Neural progenitor cell (in vitro differentiated cells): ENCODE measurements around the gene VAV1. TPM values are rescaled to one million over a fixed set of nuclear protein-coding genes. Genes with fewer than 3 reads are reported as not detected.

Experiments
- DNase-seq: peaks from one replicate; pipeline ENCODE4 v3.0.0-alpha.2; 2016; ENCODE audit warnings: low spot score
- H2AFZ ChIP-seq: fragments of 200-600 bp; sonication (generic); replicated peaks from 2 replicates; pipeline ENCODE4 v1.6.1; 2016; ENCODE audit warnings: antibody characterized with exemption
- H3F3A ChIP-seq: fragments of 200-600 bp; sonication (generic); 2 replicates; pipeline ENCODE4 v1.6.1; 2016; ENCODE audit warnings: antibody characterized with exemption, low read depth
- H3K27ac ChIP-seq: fragments of 200-600 bp; sonication (generic); 2 replicates; pipeline ENCODE4 v1.5.1; 2016; ENCODE audit warnings: mild to moderate bottlenecking
- H3K27me3 ChIP-seq: fragments of 200-600 bp; sonication (generic); 2 replicates; pipeline ENCODE4 v1.6.1; 2016; ENCODE audit warnings: mild to moderate bottlenecking, moderate library complexity
- H3K36me3 ChIP-seq: fragments of 200-600 bp; sonication (generic); 2 replicates; pipeline ENCODE4 v1.5.1; 2016
- H3K4me1 ChIP-seq: fragments of 200-600 bp; sonication (generic); 2 replicates; pipeline ENCODE4 v1.6.1; 2016; ENCODE audit warnings: mixed run types
- H3K4me2 ChIP-seq: fragments of 200-600 bp; sonication (generic); 2 replicates; pipeline ENCODE4 v1.6.1; 2016
- H3K4me3 ChIP-seq: fragments of 200-600 bp; sonication (generic); 2 replicates; pipeline ENCODE4 v1.5.1; 2016
- H3K79me2 ChIP-seq: fragments of 200-600 bp; sonication (generic); 2 replicates; pipeline ENCODE4 v1.6.1; 2016; ENCODE audit warnings: low read depth
- H3K9ac ChIP-seq: fragments of 200-600 bp; sonication (generic); 2 replicates; pipeline ENCODE4 v1.6.1; 2016
- H3K9me3 ChIP-seq: fragments of 200-600 bp; sonication (generic); 2 replicates; pipeline ENCODE4 v1.5.1; 2016; ENCODE audit warnings: low read depth
- H4K20me1 ChIP-seq: fragments of 200-600 bp; sonication (generic); 2 replicates; pipeline ENCODE4 v1.6.1; 2016; ENCODE audit warnings: low read depth
- H3K27ac Mint-ChIP-seq: 3 replicates; pipeline ENCODE4 v1.8.0; 2021; ENCODE audit warnings: mixed read lengths
- H3K27me3 Mint-ChIP-seq: 2 replicates; pipeline ENCODE4 v1.8.0; 2022; ENCODE audit warnings: low read depth, mild to moderate bottlenecking, inconsistent platforms, moderate library complexity, mixed read lengths; ENCODE audit not compliant: insufficient read depth
- H3K36me3 Mint-ChIP-seq: 3 replicates; pipeline ENCODE4 v1.8.0; 2021; ENCODE audit warnings: mixed read lengths
- H3K4me1 Mint-ChIP-seq: 3 replicates; pipeline ENCODE4 v1.8.0; 2021; ENCODE audit warnings: mixed read lengths
- H3K4me3 Mint-ChIP-seq: 3 replicates; pipeline ENCODE4 v1.8.0; 2021; ENCODE audit warnings: mild to moderate bottlenecking, moderate library complexity, mixed read lengths
- H3K9me3 Mint-ChIP-seq: 3 replicates; pipeline ENCODE4 v1.8.0; 2020; ENCODE audit warnings: mixed read lengths
- CTCF ChIP-seq: fragments of 200-600 bp; sonication (generic); IDR thresholded peaks from 2 replicates; pipeline ENCODE4 v1.5.1; 2017; ENCODE audit warnings: antibody characterized with exemption, mild to moderate bottlenecking
- EZH2 ChIP-seq: fragments of 200-600 bp; sonication (generic); IDR thresholded peaks from 2 replicates; pipeline ENCODE4 v1.6.1; 2017; ENCODE audit warnings: antibody characterized with exemption, mild to moderate bottlenecking, moderate library complexity
- EZH2phosphoT487 ChIP-seq: fragments of 200-600 bp; sonication (generic); IDR thresholded peaks from 2 replicates; pipeline ENCODE4 v1.6.1; 2017; ENCODE audit warnings: antibody characterized with exemption
- total RNA-seq: library from RNA; depleted of rRNA; stranded (reverse); fragments of >200 nt; gene quantifications from 2 replicates; pipeline ENCODE4 v1.2.3, GENCODE V29; 2015; ENCODE audit warnings: low replicate concordance

Gene VAV1
- total RNA-seq, 1 donor from 2014 or later = not detected

GRCh38 chr19:6832412-6832811 is 59.9 kb downstream of the VAV1 start:
- no peaks in the 10 kb centered on the region for H3F3A ChIP-seq
- H3K9me3 Mint-ChIP-seq = peaks cover 3% of the 10 kb centered on the region
- H3K27me3 ChIP-seq = no peaks in the 10 kb centered on the region
- H3K9me3 ChIP-seq = no peaks in the 10 kb centered on the region
- TF ChIP-seq CTCF (no peak), EZH2phosphoT487 (no peak), EZH2 (no peak)
- no peak overlapping the region for H3K27ac ChIP-seq
- H4K20me1 ChIP-seq = no peaks in the 10 kb centered on the region
- H3K79me2 ChIP-seq = no peaks in the 10 kb centered on the region
- peaks cover 15% of the 10 kb centered on the region for H3K27me3 Mint-ChIP-seq
- no peaks in the 10 kb centered on the region for H3K4me1 ChIP-seq
- no peak overlapping the region for H3K27ac Mint-ChIP-seq
- H3K36me3 ChIP-seq = no peaks in the 10 kb centered on the region
- no peak overlapping the region for H3K4me3 ChIP-seq
- H3K9ac ChIP-seq = no peak overlapping the region
- H3K4me2 ChIP-seq = no peak overlapping the region
- no peaks in the 10 kb centered on the region for H3K36me3 Mint-ChIP-seq
- no peak overlapping the region for H3K4me3 Mint-ChIP-seq
- no peaks in the 10 kb centered on the region for H3K4me1 Mint-ChIP-seq
- no peak overlapping the region for H2AFZ ChIP-seq
- no peak for DNase-seq

GRCh38 chr19:6833166-6833790 is 60.8 kb downstream of the VAV1 start:
- Mint-ChIP-seq H3K27ac (no peak overlapping the region), H3K27me3 (peaks cover 14% of the 10 kb centered on the region), H3K9me3 (peaks cover 3% of the 10 kb centered on the region), H3K36me3 (no peaks in the 10 kb centered on the region), H3K4me3 (no peak overlapping the region), H3K4me1 (no peaks in the 10 kb centered on the region)
- Histone ChIP-seq H2AFZ (no peak overlapping the region), H3F3A (no peaks in the 10 kb centered on the region), H3K4me2 (no peak overlapping the region), H3K4me3 (no peak overlapping the region), H3K9ac (no peak overlapping the region), H3K27me3 (no peaks in the 10 kb centered on the region), H4K20me1 (no peaks in the 10 kb centered on the region), H3K36me3 (no peaks in the 10 kb centered on the region), H3K79me2 (no peaks in the 10 kb centered on the region), H3K9me3 (no peaks in the 10 kb centered on the region), H3K27ac (no peak overlapping the region), H3K4me1 (no peaks in the 10 kb centered on the region)
- TF ChIP-seq EZH2 (no peak), CTCF (no peak)
- DNase-seq = no peak

- TF ChIP-seq CTCF (no peak), EZH2phosphoT487 (no peak), EZH2 (no peak)
- Mint-ChIP-seq H3K27ac (no peak overlapping the region), H3K9me3 (peaks cover 2% of the 10 kb centered on the region), H3K36me3 (no peaks in the 10 kb centered on the region), H3K4me3 (no peak overlapping the region), H3K27me3 (peaks cover 16% of the 10 kb centered on the region), H3K4me1 (no peaks in the 10 kb centered on the region)
- Histone ChIP-seq H3K9me3 (no peaks in the 10 kb centered on the region), H3K36me3 (no peaks in the 10 kb centered on the region), H3K27me3 (no peaks in the 10 kb centered on the region), H2AFZ (no peak overlapping the region), H3K9ac (no peak overlapping the region), H3K4me3 (no peak overlapping the region), H3K79me2 (no peaks in the 10 kb centered on the region), H3K27ac (no peak overlapping the region), H4K20me1 (no peaks in the 10 kb centered on the region), H3K4me2 (no peak overlapping the region), H3K4me1 (no peaks in the 10 kb centered on the region), H3F3A (no peaks in the 10 kb centered on the region)
- DNase-seq = no peak
Measured at GRCh38 chr19:6834433-6834832, 61.9 kb downstream of the VAV1 start.
